Parathyroid adenoma (tissue), 2 donors: ENCODE measurements around the gene TMEM123.

ENCODE experiments used
- H2AFZ ChIP-seq: fragments of 300-600 bp; sonication (generic); one replicate; pipeline ENCODE4 v1.7.0; 2017; ENCODE audit warnings: antibody characterized with exemption, mild to moderate bottlenecking
- H3K27ac ChIP-seq: fragments of 300-600 bp; sonication (generic); one replicate; pipeline ENCODE4 v1.7.0; 2017
- H3K27me3 ChIP-seq: fragments of 300-600 bp; sonication (generic); one replicate; pipeline ENCODE4 v1.7.0; 2017; ENCODE audit warnings: low read length; ENCODE audit not compliant: control insufficient read depth, insufficient read depth
- H3K36me3 ChIP-seq: fragments of 300-600 bp; sonication (generic); one replicate; pipeline ENCODE4 v1.7.0; 2017; ENCODE audit warnings: low read length; ENCODE audit not compliant: control insufficient read depth, insufficient read depth
- H3K4me1 ChIP-seq: fragments of 300-600 bp; sonication (generic); one replicate; pipeline ENCODE4 v1.7.0; 2017; ENCODE audit warnings: control low read depth
- H3K4me2 ChIP-seq: fragments of 300-600 bp; sonication (generic); one replicate; pipeline ENCODE4 v1.7.0; 2017; ENCODE audit warnings: low read length
- H3K4me3 ChIP-seq: fragments of 300-600 bp; sonication (generic); one replicate; pipeline ENCODE4 v1.7.0; 2017; ENCODE audit warnings: low read depth, low read length
- H3K79me2 ChIP-seq: fragments of 300-600 bp; sonication (generic); one replicate; pipeline ENCODE4 v1.7.0; 2017; ENCODE audit warnings: control low read depth
- H3K9ac ChIP-seq: fragments of 300-600 bp; sonication (generic); one replicate; pipeline ENCODE4 v1.7.0; 2017; ENCODE audit warnings: mild to moderate bottlenecking
- H3K9me3 ChIP-seq: fragments of 300-600 bp; sonication (generic); one replicate; pipeline ENCODE4 v1.7.0; 2017; ENCODE audit warnings: low read length; ENCODE audit not compliant: control insufficient read depth
- TF ChIP-seq, protein P1 (sequence below): fragments of 300-600 bp; sonication (generic); IDR thresholded peaks from one replicate; pipeline ENCODE4 v1.7.0; 2017; ENCODE audit warnings: antibody characterized with exemption, mild to moderate bottlenecking
- donor health status: primary hyperparathyroidism.

The TMEM123 gene

DNA sequence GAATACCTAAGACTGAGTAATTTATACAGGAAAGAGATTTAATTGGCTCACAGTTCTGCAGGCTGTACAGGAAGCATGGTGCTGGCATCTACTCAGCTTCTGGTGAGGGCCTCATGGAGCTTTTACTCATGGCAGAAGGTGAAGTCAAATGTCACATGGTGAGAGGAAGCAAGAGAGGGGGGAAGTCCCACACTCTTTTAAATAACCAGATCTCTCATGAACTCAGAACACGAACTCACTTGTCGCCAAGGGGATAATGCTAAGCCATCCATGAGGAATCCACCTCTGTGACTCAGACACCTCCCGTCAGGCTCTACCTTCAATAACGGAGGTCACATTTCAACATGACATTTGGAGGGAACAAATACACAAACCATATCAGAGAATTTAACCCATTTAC is 63.3 kb downstream of the TMEM123 start:
- Histone ChIP-seq H2AFZ (no peak overlapping the region), H3K79me2 (peaks cover 7% of the 10 kb centered on the region), H3K4me2 (no peak overlapping the region), H3K4me3 (no peak overlapping the region), H3K4me1 (no peaks in the 10 kb centered on the region), H3K27ac (no peak overlapping the region), H3K9ac (no peak overlapping the region), H3K27me3 (no peaks in the 10 kb centered on the region), H3K9me3 (no peaks in the 10 kb centered on the region), H3K36me3 (no peaks in the 10 kb centered on the region)
- TF ChIP-seq, protein P1, sequence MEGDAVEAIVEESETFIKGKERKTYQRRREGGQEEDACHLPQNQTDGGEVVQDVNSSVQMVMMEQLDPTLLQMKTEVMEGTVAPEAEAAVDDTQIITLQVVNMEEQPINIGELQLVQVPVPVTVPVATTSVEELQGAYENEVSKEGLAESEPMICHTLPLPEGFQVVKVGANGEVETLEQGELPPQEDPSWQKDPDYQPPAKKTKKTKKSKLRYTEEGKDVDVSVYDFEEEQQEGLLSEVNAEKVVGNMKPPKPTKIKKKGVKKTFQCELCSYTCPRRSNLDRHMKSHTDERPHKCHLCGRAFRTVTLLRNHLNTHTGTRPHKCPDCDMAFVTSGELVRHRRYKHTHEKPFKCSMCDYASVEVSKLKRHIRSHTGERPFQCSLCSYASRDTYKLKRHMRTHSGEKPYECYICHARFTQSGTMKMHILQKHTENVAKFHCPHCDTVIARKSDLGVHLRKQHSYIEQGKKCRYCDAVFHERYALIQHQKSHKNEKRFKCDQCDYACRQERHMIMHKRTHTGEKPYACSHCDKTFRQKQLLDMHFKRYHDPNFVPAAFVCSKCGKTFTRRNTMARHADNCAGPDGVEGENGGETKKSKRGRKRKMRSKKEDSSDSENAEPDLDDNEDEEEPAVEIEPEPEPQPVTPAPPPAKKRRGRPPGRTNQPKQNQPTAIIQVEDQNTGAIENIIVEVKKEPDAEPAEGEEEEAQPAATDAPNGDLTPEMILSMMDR: no peak

DNA sequence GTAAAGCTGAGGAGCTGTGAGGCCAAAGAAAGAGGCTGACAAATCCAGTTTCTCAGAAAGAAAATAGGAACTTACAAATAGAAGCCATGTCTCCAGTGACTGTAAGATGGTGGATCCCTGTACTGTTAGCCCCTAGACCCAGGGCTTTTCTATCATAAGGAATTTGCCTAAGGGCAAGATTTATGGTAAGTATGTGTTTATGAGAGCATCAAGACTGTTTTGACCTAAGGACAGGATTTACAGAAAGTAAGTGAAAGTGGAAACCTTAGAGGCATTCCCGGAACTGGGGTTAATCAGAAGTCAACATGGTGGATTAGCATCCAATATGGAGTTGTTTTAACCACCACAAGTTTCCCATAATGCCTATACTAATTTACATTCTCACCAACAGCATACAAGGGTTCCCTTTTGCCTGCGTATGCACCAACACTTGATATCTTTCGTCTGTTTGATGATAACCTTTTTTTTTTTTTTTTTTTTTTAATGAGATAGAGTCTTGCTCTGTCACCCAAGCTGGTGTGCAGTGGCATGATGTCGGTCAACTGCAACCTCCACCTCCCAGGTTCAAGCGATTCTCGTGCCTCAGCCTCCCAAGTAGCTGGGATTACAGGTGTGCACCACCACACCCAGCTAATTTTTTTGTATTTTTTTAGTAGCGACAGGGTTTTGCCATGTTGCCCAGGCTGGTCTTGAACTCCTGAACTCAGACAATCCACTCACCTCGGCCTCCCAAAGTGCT is 65.4 kb downstream of the TMEM123 start:
- Histone ChIP-seq H3K79me2 (peaks cover 7% of the 10 kb centered on the region), H3K9me3 (no peaks in the 10 kb centered on the region), H3K4me3 (no peak overlapping the region), H3K36me3 (no peaks in the 10 kb centered on the region), H3K9ac (no peak overlapping the region), H2AFZ (no peak overlapping the region), H3K27me3 (no peaks in the 10 kb centered on the region), H3K27ac (no peak overlapping the region), H3K4me2 (no peak overlapping the region), H3K4me1 (no peaks in the 10 kb centered on the region)
- TF ChIP-seq, protein P1: no peak

DNA sequence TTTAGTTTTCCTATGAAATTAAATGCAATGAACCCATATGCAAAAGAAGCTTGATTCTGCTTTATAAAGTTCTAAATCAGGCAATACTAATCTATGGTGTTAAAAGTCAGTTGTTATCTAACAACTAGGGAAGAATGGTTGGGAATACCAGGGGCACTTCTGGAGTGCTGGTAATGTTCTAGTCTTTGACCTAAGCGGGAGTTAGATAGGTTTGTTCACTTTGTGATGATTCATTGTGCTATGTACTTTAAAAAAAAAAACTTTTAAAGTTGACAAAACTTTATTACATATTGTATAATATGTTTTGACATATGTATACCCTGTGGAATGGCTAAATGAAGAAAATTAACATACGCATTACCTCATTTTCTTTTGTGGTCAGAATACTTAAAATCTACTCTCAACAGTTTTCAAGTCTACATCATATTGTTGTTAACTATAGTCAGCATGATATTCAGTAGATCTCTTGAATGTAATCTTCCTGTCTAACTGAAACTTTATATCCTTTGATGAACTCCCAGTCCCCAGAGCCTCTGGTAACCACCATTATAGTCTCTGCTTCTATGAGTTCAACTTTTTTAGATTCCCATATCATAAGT is 66.3 kb downstream of the TMEM123 start:
- H3K27ac ChIP-seq: no peak overlapping the region
- TF ChIP-seq, protein P1: no peak
- no peaks in the 10 kb centered on the region for H3K36me3 ChIP-seq

DNA sequence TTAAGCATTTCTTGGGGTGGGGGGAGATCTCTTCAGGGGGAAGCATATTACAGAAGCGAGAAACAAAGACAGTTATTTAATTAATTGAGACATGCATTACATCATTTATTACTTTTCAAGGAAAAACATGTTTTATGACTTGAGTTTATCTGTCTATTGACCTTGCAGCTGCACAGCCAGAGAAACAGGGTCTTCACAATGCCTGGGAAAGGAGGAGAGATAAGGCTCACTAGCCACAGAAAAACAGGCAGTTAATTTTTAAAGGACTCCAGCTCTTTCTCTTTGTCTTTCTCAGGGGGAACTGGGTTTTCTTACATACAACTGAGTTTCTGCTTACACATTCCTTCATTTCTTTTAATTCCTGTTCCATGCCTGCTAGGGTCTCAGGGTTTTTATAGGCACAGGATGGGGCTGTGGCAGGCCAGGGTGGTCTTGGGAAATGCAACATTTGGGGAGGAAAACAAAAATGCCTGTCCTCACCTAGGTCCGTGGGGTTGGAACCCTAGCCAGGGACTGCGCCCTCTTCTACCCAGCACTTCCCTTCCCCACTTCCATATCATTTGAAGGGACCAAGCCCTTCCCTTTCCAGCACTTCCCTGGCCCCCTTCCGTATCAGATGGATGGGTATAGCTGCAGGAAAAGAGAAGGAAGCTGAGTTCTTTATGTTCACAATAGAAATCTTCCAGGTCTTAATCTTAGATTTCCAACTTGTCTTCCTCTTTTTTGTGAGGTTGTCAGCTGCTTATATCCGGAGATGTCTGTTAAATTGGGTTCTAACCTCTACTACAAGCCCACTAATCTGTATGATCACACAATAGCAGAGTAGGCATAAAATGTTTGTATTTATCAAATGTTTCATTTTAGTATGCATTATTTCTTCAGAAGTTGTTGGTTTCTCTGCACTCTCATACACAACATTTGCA is 67.2 kb downstream of the TMEM123 start:
- H3K4me3 ChIP-seq: no peak overlapping the region
- H3K4me2 ChIP-seq: no peak overlapping the region
- H3K79me2 ChIP-seq: no peaks in the 10 kb centered on the region
- H3K4me1 ChIP-seq: no peaks in the 10 kb centered on the region
- H3K9me3 ChIP-seq: no peaks in the 10 kb centered on the region
- H3K27me3 ChIP-seq: no peaks in the 10 kb centered on the region
- H3K9ac ChIP-seq: no peak overlapping the region
- H2AFZ ChIP-seq: no peak overlapping the region
- H3K27ac ChIP-seq: no peak overlapping the region
- TF ChIP-seq, protein P1: no peak
- no peaks in the 10 kb centered on the region for H3K36me3 ChIP-seq

More for the DNA sequence above, 66.3 kb downstream of the TMEM123 start:
- Histone ChIP-seq H3K4me3 (no peak overlapping the region), H3K4me2 (no peak overlapping the region), H3K9me3 (no peaks in the 10 kb centered on the region), H3K27me3 (no peaks in the 10 kb centered on the region), H3K79me2 (peaks cover 4% of the 10 kb centered on the region), H2AFZ (no peak overlapping the region), H3K4me1 (no peaks in the 10 kb centered on the region), H3K9ac (no peak overlapping the region)
